HL-60 (cell line): ENCODE measurements around the gene CDT1.
"Not testable (repeated sequence)": the region's sequence is repeated elsewhere in the genome, so short reads cannot be mapped to it uniquely, and the experiment has no call there.

ENCODE experiments used
- DNase-seq, 2 experiments: peaks; one replicate each; pipeline ENCODE4 v3.0.0-alpha.2; 2010 to 2020; ENCODE audit warnings: low read depth in 1 of 2, low spot score in 1 of 2
- H3K27ac ChIP-seq: fragments of 250-450 bp; sonication (Bioruptor Pico); replicated peaks from 2 replicates; pipeline ENCODE4 v1.5.1; 2020; ENCODE audit warnings: mild to moderate bottlenecking, moderate library complexity
- H3K27me3 ChIP-seq: fragments of 250-450 bp; sonication (Bioruptor Pico); 2 replicates; pipeline ENCODE4 v1.5.1; 2021; ENCODE audit warnings: mild to moderate bottlenecking, moderate library complexity; ENCODE audit not compliant: insufficient read depth, poor library complexity, severe bottlenecking
- H3K4me3 ChIP-seq: replicated peaks from 2 replicates; pipeline ENCODE4 v1.5.1; 2011; ENCODE audit warnings: mild to moderate bottlenecking, control low read depth, low read length; ENCODE audit not compliant: insufficient read depth
- GABPA ChIP-seq: IDR thresholded peaks from 2 replicates; pipeline ENCODE4 v1.6.1; 2012; ENCODE audit warnings: low read depth
- POLR2AphosphoS5 ChIP-seq: IDR thresholded peaks from 2 replicates; pipeline ENCODE4 v1.6.1; 2012; ENCODE audit warnings: low read depth
- SPI1 ChIP-seq: IDR thresholded peaks from 2 replicates; pipeline ENCODE4 v1.6.1; 2012; ENCODE audit warnings: low read depth, mild to moderate bottlenecking, borderline replicate concordance
- TF ChIP-seq, protein P1 (sequence below): IDR thresholded peaks from 2 replicates; pipeline ENCODE4 v1.6.1; 2012; ENCODE audit warnings: low read depth; ENCODE audit not compliant: insufficient replicate concordance
- TF ChIP-seq, protein P2 (sequence below): IDR thresholded peaks from one replicate; pipeline ENCODE4 v1.5.1; 2011; ENCODE audit warnings: low read length, control low read depth, inconsistent platforms; ENCODE audit not compliant: insufficient read depth

Gene CDT1

DNA sequence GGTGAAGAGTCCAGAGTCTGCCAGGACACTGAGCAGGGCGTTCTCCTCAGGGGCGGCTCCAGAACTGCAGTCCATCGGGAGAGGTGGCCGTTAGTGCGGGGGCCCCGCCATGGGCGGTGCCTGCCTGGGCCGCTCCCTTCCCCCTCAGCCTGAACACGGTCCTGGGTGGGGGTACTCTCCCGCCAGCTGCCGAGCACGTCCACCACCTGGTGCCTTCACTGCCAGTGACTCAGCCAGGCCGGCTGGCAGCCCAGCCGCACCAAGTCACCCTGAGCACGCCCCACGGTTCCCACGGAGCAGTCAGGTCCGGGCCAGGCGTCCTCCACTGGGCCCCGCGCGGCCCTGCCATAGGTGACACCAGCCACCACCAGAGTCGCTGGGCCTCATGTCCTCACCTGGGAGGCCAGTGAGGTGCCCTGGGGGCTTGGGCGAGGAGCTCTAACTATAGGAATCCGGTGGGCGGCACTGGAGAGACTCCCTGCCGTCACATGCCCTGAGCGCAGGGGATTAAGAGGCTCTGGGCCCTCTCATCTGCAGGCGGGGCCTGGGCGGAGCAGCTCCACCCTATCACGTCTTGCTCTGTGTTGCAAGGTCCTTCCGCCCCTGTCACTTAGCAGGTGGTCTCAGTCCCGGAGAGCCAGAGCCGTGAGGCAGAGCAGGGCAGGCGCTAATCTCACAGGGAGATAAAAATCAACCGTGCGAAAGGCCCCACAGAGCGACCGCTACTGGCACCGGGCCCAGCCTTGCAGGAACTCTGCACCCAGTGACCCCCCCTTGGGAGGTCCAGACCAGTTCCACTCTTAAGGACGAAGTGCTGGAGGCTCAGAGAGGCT is 32.9 kb upstream of the CDT1 start:
- peak in 1 of 2 experiments; percentile 71 for DNase-seq
- Histone ChIP-seq H3K27ac (peak overlapping the region; percentile 39; the same call in 1 of the 2 replicates), H3K27me3 (no peaks in the 10 kb centered on the region), H3K4me3 (no peak overlapping the region)
- TF ChIP-seq GABPA = no peak
- 0 out of 2 replicates have a peak, but pooled peaks have one; percentile 31 for TF ChIP-seq POLR2AphosphoS5

DNA sequence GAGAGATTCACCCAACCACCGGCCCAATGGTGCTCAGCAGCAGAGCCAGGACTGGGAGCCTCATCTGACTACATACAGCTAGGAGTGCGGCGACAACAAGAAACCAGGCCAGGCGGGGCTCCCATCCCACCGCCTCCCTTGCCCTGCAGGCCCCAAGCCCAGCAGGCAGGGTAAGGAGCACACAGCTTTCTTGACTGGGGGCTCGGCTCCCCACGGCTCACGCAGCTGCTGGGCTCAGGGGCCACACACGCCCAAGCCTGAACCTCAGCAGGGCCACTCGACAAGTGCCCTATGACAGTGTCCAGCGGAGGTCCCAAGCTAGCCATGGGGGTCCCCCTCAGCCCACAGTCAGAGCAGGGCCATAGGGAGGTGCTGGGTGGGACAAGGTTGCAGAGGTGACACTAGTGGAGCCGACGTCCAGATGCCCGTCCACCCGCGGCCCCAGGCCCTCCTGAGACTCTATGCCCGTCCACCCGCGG is 32.3 kb upstream of the CDT1 start:
- TF ChIP-seq POLR2AphosphoS5 = no peak
- Histone ChIP-seq H3K27me3 (no peaks in the 10 kb centered on the region), H3K27ac (0 out of 2 replicates have a peak overlapping the region, but pooled peaks have one; percentile 2), H3K4me3 (no peak overlapping the region)
- DNase-seq = no peak

DNA sequence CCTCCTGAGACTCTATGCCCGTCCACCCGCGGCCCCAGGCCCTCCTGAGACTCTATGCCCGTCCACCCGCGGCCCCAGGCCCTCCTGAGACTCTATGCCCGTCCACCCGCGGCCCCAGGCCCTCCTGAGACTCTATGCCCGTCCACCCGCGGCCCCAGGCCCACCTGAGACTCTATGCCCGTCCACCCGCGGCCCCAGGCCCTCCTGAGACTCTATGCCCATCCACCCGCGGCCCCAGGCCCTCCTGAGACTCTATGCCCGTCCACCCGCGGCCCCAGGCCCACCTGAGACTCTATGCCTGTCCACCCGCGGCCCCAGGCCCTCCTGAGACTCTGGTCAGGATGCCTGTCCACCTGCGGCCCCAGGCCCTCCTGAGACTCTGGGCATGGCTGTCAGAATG is 31.8 kb upstream of the CDT1 start:
- not testable (repeated sequence) for DNase-seq, H3K4me3 ChIP-seq, H3K27me3 ChIP-seq, H3K27ac ChIP-seq

DNA sequence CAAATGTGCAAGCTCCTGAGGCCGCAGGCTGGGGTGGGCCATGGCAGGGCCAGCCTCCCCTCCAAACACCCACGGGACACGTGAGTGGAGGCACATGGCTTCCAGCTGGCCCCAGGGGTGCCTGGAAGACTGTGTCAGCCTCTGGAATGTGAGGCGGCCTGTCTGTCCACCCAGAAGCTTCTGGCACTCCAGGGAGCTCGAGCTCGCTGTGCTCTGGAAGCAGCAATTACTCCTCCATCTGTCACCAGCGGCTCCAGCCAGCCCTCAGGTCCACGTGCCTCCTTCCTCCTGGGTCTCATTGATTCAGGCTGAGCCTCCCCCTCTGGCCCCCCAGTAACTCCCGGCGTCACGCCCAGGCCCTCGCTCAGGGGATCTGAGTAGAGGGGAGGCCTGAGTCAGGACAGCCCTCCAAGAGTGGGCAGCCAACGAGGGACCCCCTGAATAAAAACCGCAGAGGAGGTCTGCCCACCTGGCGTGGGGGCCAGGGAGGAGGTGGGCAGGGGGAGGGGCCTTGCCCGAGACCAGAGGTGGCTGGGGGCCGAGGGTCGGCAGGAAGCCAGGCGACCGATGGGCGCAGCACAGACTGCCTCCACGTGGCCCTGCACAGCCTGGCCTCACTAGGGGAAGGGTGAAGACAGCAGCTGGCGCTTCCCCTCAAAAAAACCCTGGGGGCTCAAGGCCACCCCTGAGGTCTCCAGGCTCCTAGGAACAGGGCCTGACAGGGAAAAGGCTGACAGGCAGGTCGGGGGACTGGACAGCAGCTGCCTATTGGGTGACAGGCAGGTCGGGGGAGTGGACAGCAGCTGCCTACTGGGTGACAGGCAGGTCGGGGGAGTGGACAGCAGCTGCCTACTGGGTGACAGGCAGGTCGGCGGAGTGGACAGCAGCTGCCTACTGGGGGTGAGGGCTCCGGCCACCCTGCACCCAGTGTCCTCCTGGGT is 30.4 kb upstream of the CDT1 start:
- Histone ChIP-seq H3K4me3 (no peak overlapping the region), H3K27me3 (no peaks in the 10 kb centered on the region), H3K27ac (no peak overlapping the region)
- DNase-seq = no peak
- no peak for TF ChIP-seq SPI1
- no peak for TF ChIP-seq GABPA
- no peak for TF ChIP-seq POLR2AphosphoS5
- TF ChIP-seq, protein P1, sequence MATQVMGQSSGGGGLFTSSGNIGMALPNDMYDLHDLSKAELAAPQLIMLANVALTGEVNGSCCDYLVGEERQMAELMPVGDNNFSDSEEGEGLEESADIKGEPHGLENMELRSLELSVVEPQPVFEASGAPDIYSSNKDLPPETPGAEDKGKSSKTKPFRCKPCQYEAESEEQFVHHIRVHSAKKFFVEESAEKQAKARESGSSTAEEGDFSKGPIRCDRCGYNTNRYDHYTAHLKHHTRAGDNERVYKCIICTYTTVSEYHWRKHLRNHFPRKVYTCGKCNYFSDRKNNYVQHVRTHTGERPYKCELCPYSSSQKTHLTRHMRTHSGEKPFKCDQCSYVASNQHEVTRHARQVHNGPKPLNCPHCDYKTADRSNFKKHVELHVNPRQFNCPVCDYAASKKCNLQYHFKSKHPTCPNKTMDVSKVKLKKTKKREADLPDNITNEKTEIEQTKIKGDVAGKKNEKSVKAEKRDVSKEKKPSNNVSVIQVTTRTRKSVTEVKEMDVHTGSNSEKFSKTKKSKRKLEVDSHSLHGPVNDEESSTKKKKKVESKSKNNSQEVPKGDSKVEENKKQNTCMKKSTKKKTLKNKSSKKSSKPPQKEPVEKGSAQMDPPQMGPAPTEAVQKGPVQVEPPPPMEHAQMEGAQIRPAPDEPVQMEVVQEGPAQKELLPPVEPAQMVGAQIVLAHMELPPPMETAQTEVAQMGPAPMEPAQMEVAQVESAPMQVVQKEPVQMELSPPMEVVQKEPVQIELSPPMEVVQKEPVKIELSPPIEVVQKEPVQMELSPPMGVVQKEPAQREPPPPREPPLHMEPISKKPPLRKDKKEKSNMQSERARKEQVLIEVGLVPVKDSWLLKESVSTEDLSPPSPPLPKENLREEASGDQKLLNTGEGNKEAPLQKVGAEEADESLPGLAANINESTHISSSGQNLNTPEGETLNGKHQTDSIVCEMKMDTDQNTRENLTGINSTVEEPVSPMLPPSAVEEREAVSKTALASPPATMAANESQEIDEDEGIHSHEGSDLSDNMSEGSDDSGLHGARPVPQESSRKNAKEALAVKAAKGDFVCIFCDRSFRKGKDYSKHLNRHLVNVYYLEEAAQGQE = no peak
- TF ChIP-seq, protein P2, sequence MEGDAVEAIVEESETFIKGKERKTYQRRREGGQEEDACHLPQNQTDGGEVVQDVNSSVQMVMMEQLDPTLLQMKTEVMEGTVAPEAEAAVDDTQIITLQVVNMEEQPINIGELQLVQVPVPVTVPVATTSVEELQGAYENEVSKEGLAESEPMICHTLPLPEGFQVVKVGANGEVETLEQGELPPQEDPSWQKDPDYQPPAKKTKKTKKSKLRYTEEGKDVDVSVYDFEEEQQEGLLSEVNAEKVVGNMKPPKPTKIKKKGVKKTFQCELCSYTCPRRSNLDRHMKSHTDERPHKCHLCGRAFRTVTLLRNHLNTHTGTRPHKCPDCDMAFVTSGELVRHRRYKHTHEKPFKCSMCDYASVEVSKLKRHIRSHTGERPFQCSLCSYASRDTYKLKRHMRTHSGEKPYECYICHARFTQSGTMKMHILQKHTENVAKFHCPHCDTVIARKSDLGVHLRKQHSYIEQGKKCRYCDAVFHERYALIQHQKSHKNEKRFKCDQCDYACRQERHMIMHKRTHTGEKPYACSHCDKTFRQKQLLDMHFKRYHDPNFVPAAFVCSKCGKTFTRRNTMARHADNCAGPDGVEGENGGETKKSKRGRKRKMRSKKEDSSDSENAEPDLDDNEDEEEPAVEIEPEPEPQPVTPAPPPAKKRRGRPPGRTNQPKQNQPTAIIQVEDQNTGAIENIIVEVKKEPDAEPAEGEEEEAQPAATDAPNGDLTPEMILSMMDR = no peak

DNA sequence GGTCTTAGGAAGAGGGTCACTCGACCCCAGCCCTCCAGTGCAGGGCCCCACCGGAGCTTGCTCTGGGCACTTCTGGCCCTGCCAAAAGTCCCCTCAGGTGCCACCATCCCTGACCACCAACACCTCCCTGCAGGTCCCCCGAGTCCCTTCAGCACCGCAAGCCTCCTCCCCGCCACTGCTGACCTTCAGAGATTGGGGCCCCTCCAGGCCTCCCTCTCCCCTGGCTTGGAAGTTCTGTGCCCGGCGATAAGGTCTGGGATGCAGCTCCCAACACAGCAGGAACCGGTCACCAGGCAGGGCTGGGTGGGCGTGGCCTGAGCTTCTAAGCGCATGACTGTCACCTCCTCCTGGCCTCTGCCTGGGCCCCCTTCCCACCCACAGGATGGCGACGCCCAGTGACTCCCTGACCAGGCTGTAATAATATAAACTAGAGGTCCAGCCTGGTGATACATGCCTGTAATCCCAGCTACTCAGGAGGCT is 29.7 kb upstream of the CDT1 start:
- TF ChIP-seq, protein P1 = no peak
- TF ChIP-seq POLR2AphosphoS5 = no peak
- no peak for TF ChIP-seq GABPA
- TF ChIP-seq SPI1 = no peak
- TF ChIP-seq, protein P2 = no peak
- Histone ChIP-seq H3K27me3 (no peaks in the 10 kb centered on the region), H3K4me3 (no peak overlapping the region), H3K27ac (no peak overlapping the region)
- no peak for DNase-seq
